H9 (cell line): ENCODE measurements around the gene STT3A. TPM values are rescaled to one million over a fixed set of nuclear protein-coding genes. Genes with fewer than 3 reads are reported as not detected.

Source experiments
- DNase-seq: peaks from one replicate; pipeline ENCODE4 v3.0.0-alpha.2; 2017
- H2AFZ ChIP-seq: one replicate; pipeline ENCODE4 v1.6.1; 2013; ENCODE audit warnings: mild to moderate bottlenecking, low read length, control low read depth, moderate library complexity
- H2AK5ac ChIP-seq: 2 replicates; pipeline ENCODE4 v1.6.1; 2013; ENCODE audit warnings: low read length, control low read depth, mixed read lengths; ENCODE audit not compliant: insufficient read length
- H2BK120ac ChIP-seq: one replicate; pipeline ENCODE4 v1.6.1; 2013; ENCODE audit warnings: low read depth, mild to moderate bottlenecking, low read length, control low read depth, inconsistent platforms; ENCODE audit not compliant: poor library complexity, severe bottlenecking
- H2BK12ac ChIP-seq: 2 replicates; pipeline ENCODE4 v1.6.1; 2013; ENCODE audit warnings: low read length, control low read depth, mixed read lengths, low read depth; ENCODE audit not compliant: insufficient read length
- H2BK15ac ChIP-seq: 2 replicates; pipeline ENCODE4 v1.6.1; 2013; ENCODE audit warnings: low read depth, low read length, control low read depth
- H2BK20ac ChIP-seq: one replicate; pipeline ENCODE4 v1.6.1; 2013; ENCODE audit warnings: low read depth, mild to moderate bottlenecking, low read length, control low read depth, inconsistent platforms; ENCODE audit not compliant: poor library complexity, severe bottlenecking
- H2BK5ac ChIP-seq: 2 replicates; pipeline ENCODE4 v1.6.1; 2013; ENCODE audit warnings: low read length, control low read depth, mixed read lengths; ENCODE audit not compliant: insufficient read length
- H3K14ac ChIP-seq: 2 replicates; pipeline ENCODE4 v1.6.1; 2013; ENCODE audit warnings: low read length, control low read depth; ENCODE audit not compliant: insufficient read depth
- H3K18ac ChIP-seq: 2 replicates; pipeline ENCODE4 v1.6.1; 2013; ENCODE audit warnings: low read depth, mild to moderate bottlenecking, mixed read lengths, low read length, control low read depth; ENCODE audit not compliant: insufficient read length
- H3K23ac ChIP-seq: 2 replicates; pipeline ENCODE4 v1.6.1; 2013; ENCODE audit warnings: low read length, control low read depth, mixed read lengths, low read depth; ENCODE audit not compliant: insufficient read length
- H3K23me2 ChIP-seq: 2 replicates; pipeline ENCODE4 v1.6.1; 2013; ENCODE audit warnings: low read depth, mild to moderate bottlenecking, mixed read lengths, low read length, control low read depth; ENCODE audit not compliant: insufficient read length, poor library complexity, severe bottlenecking
- H3K27ac ChIP-seq: 2 replicates; pipeline ENCODE4 v1.5.1; 2013; ENCODE audit warnings: low read length, control low read depth, mixed read lengths, low read depth; ENCODE audit not compliant: insufficient read length
- H3K27me3 ChIP-seq: 2 replicates; pipeline ENCODE4 v1.6.1; 2013; ENCODE audit warnings: low read length, control low read depth, inconsistent platforms; ENCODE audit not compliant: insufficient read depth
- H3K4ac ChIP-seq: 2 replicates; pipeline ENCODE4 v1.6.1; 2013; ENCODE audit warnings: low read depth, mild to moderate bottlenecking, control low read depth, inconsistent platforms, low read length, moderate library complexity
- H3K4me1 ChIP-seq: 2 replicates; pipeline ENCODE4 v1.6.1; 2013; ENCODE audit warnings: low read length, control low read depth, inconsistent platforms; ENCODE audit not compliant: insufficient read depth
- H3K4me2 ChIP-seq: 2 replicates; pipeline ENCODE4 v1.6.1; 2013; ENCODE audit warnings: low read length, control low read depth, mixed read lengths; ENCODE audit not compliant: insufficient read length, insufficient read depth
- H3K56ac ChIP-seq: 2 replicates; pipeline ENCODE4 v1.6.1; 2013; ENCODE audit warnings: low read depth, mild to moderate bottlenecking, mixed read lengths, low read length, control low read depth; ENCODE audit not compliant: insufficient read length
- H3K79me1 ChIP-seq: 2 replicates; pipeline ENCODE4 v1.6.1; 2013; ENCODE audit warnings: low read depth, mild to moderate bottlenecking, moderate library complexity, low read length, control low read depth, inconsistent platforms; ENCODE audit not compliant: insufficient read depth, poor library complexity, severe bottlenecking
- H3K79me2 ChIP-seq: 2 replicates; pipeline ENCODE4 v1.6.1; 2013; ENCODE audit warnings: low read length, control low read depth, inconsistent platforms; ENCODE audit not compliant: insufficient read depth
- H3K9ac ChIP-seq: 2 replicates; pipeline ENCODE4 v1.6.1; 2013; ENCODE audit warnings: low read length, control low read depth, mixed read lengths; ENCODE audit not compliant: insufficient read length; ENCODE audit errors: extremely low read depth
- H3K9me3 ChIP-seq: one replicate; pipeline ENCODE4 v1.6.1; 2013; ENCODE audit warnings: low read depth, low read length, inconsistent platforms; ENCODE audit not compliant: control insufficient read depth
- H3T11ph ChIP-seq: one replicate; pipeline ENCODE4 v1.6.1; 2013; ENCODE audit warnings: mild to moderate bottlenecking, low read length, control low read depth, inconsistent platforms
- H4K20me1 ChIP-seq: one replicate; pipeline ENCODE4 v1.6.1; 2013; ENCODE audit not compliant: control insufficient read depth, insufficient read length, insufficient read depth
- H4K5ac ChIP-seq: 2 replicates; pipeline ENCODE4 v1.6.1; 2013; ENCODE audit warnings: low read depth, mild to moderate bottlenecking, mixed read lengths, low read length, control low read depth; ENCODE audit not compliant: insufficient read length
- H4K8ac ChIP-seq: replicated peaks from 2 replicates; pipeline ENCODE4 v1.6.1; 2013; ENCODE audit warnings: low read length, control low read depth, mixed read lengths, low read depth; ENCODE audit not compliant: insufficient read length
- H4K91ac ChIP-seq: 2 replicates; pipeline ENCODE4 v1.6.1; 2013; ENCODE audit warnings: low read depth, mild to moderate bottlenecking, moderate library complexity, mixed read lengths, low read length, control low read depth; ENCODE audit not compliant: insufficient read length
- H3K27ac Mint-ChIP-seq, 3 experiments: 2 replicates in 2 of 3; 3 replicates in 1 of 3; pipeline ENCODE4 v1.8.0; 2020 to 2021; ENCODE audit warnings: mixed read lengths in 3 of 3, mild to moderate bottlenecking in 1 of 3, moderate library complexity in 1 of 3
- H3K27me3 Mint-ChIP-seq: 2 replicates; pipeline ENCODE4 v1.8.0; 2021; ENCODE audit warnings: low read depth, mild to moderate bottlenecking, moderate library complexity, mixed read lengths
- H3K36me3 Mint-ChIP-seq, 3 experiments: 2 replicates in 2 of 3; 3 replicates in 1 of 3; pipeline ENCODE4 v1.8.0; 2020 to 2021; ENCODE audit warnings: low read depth in 3 of 3, mixed read lengths in 3 of 3; ENCODE audit not compliant: insufficient read depth in 1 of 3
- H3K4me1 Mint-ChIP-seq, 2 experiments: 2 replicates each; pipeline ENCODE4 v1.8.0; 2020; ENCODE audit warnings: mixed read lengths in 2 of 2
- H3K4me3 Mint-ChIP-seq, 2 experiments: 2 replicates in 1 of 2; 3 replicates in 1 of 2; pipeline ENCODE4 v1.8.0; 2020 to 2021; ENCODE audit warnings: mild to moderate bottlenecking in 2 of 2, mixed read lengths in 2 of 2, moderate library complexity in 1 of 2
- H3K9me3 Mint-ChIP-seq, 2 experiments: 2 replicates in 1 of 2; 3 replicates in 1 of 2; pipeline ENCODE4 v1.8.0; 2020; ENCODE audit warnings: mild to moderate bottlenecking in 2 of 2, mixed read lengths in 2 of 2, moderate library complexity in 1 of 2
- CTCF ChIP-seq: fragments of 200-600 bp; sonication (generic); conservative IDR thresholded peaks from 3 replicates; pipeline ENCODE4 v1.8.0; 2021; ENCODE audit warnings: antibody characterized with exemption, mild to moderate bottlenecking
- WGBS: extraction: QIAGEN DNeasy Blood & Tissue Kit; methylation state at CpG from one replicate; pipeline ENCODE4 v1.1.7; 2013; ENCODE audit warnings: missing lambda C conversion rate, low lambda C conversion rate, mixed read lengths; ENCODE audit not compliant: insufficient read length; ENCODE audit errors: extremely low coverage; 5-methylcytosine and 5-hydroxymethylcytosine counted together
- total RNA-seq: library from RNA; stranded (reverse); gene quantifications from 2 replicates; pipeline ENCODE4 v1.2.1, GENCODE V29; 2021

Gene STT3A
- total RNA-seq, 1 experiment from 2014 or later, result 128 TPM

GRCh38 chr11:125564357-125564756 lies 28.3 kb upstream of the STT3A start:
- Histone ChIP-seq H3K4me1 (no peaks in the 10 kb centered on the region), H4K91ac (no peak overlapping the region), H2BK5ac (no peak overlapping the region), H3K4me2 (no peak overlapping the region), H2AFZ (no peak overlapping the region), H3K79me1 (no peaks in the 10 kb centered on the region), H4K20me1 (no peaks in the 10 kb centered on the region), H3K27ac (no peak overlapping the region), H2AK5ac (no peak overlapping the region), H2BK15ac (no peak overlapping the region), H3K79me2 (no peaks in the 10 kb centered on the region), H3K23me2 (no peaks in the 10 kb centered on the region), H3K9me3 (no peaks in the 10 kb centered on the region), H2BK20ac (no peak overlapping the region), H2BK12ac (no peak overlapping the region), H4K8ac (no peak overlapping the region), H4K5ac (no peak overlapping the region), H2BK120ac (no peak overlapping the region), H3K27me3 (no peaks in the 10 kb centered on the region), H3K14ac (no peak overlapping the region), H3T11ph (no peak overlapping the region), H3K18ac (no peak overlapping the region), H3K9ac (no peak overlapping the region), H3K23ac (no peak overlapping the region), H3K4ac (no peak overlapping the region), H3K56ac (no peak overlapping the region)
- Mint-ChIP-seq H3K4me3 (no peak overlapping the region), H3K36me3 (peaks cover 4 to 12% (median 8%) of the 10 kb centered on the region in 3 experiments; a peak in 5 of 7 replicates), H3K27me3 (no peaks in the 10 kb centered on the region; the same call in 1 of the 2 replicates), H3K9me3 (peaks cover 13 to 16% of the 10 kb centered on the region in 2 experiments; a peak in 4 of 5 replicates), H3K27ac (no peak overlapping the region), H3K4me1 (no peaks in the 10 kb centered on the region)
- DNase-seq, result no peak
- no peak for TF ChIP-seq CTCF
- WGBS, result no CpG with 5 or more reads among the region's 3 CpGs
